ENCODE measurements around the gene MMP10. TPM values are rescaled to one million over a fixed set of nuclear protein-coding genes. Genes with fewer than 3 reads are reported as not detected.

The MMP10 gene
- total and polyA plus RNA-seq, 4 donors, result 0.58 to 14.2 (median 1.6) TPM

DNA sequence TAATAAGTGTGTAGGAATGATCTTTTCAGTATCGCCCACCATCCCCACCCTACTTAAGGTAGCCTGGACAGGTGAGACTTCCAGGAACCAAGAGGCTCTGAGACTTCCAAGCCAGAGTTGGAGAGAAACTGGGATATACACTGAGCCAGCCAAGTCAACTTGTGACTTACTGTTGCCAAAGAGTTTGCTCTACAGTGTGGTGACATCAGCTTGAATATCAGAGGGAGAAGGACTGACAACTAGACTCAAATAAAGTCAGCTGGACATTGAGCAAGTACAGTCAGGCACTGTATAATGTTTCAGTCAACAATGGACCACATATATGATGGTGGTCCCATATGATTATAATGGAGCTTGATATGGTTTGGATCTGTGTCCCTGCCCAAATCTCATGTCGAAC lies 1.2 kb upstream of the MMP10 start:
- H3K9ac ChIP-seq (ENCODE audit: insufficient read depth in 1 of 2, low read length in 2 of 2), result no peak overlapping the region
- DNase-seq (no peak), ATAC-seq (ENCODE audit: insufficient read depth, low FRiP score) (no peak)
- no peak overlapping the region for H3K4me3 ChIP-seq
- no peaks in the 10 kb centered on the region for H3K9me3 ChIP-seq (ENCODE audit: control insufficient read depth in 4 of 4, insufficient read depth in 3 of 4, low read length in 3 of 4)
- no peaks in the 10 kb centered on the region for H3K27me3 ChIP-seq (ENCODE audit: control insufficient read depth in 3 of 3, insufficient read depth in 3 of 3, low read length in 2 of 3)
- TF ChIP-seq, protein P1, sequence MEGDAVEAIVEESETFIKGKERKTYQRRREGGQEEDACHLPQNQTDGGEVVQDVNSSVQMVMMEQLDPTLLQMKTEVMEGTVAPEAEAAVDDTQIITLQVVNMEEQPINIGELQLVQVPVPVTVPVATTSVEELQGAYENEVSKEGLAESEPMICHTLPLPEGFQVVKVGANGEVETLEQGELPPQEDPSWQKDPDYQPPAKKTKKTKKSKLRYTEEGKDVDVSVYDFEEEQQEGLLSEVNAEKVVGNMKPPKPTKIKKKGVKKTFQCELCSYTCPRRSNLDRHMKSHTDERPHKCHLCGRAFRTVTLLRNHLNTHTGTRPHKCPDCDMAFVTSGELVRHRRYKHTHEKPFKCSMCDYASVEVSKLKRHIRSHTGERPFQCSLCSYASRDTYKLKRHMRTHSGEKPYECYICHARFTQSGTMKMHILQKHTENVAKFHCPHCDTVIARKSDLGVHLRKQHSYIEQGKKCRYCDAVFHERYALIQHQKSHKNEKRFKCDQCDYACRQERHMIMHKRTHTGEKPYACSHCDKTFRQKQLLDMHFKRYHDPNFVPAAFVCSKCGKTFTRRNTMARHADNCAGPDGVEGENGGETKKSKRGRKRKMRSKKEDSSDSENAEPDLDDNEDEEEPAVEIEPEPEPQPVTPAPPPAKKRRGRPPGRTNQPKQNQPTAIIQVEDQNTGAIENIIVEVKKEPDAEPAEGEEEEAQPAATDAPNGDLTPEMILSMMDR (IDR thresholded peaks at IDR 0.05; ENCODE audit: control extremely low read depth, extremely low read depth), result no peak
- H3K4me1 ChIP-seq (ENCODE audit: control insufficient read depth in 5 of 5, insufficient read depth in 5 of 5, low read length in 5 of 5), result no peaks in the 10 kb centered on the region
- no peaks in the 10 kb centered on the region for H3K36me3 ChIP-seq (ENCODE audit: control insufficient read depth in 4 of 4, insufficient read depth in 4 of 4, low read length in 4 of 4)
- 96 to 100% methylated on average over 2 of the region's 2 CpGs for WGBS, 2 donors
- no peak overlapping the region for H3K27ac ChIP-seq (ENCODE audit: low read depth in 1 of 2, low read length in 1 of 2)

DNA sequence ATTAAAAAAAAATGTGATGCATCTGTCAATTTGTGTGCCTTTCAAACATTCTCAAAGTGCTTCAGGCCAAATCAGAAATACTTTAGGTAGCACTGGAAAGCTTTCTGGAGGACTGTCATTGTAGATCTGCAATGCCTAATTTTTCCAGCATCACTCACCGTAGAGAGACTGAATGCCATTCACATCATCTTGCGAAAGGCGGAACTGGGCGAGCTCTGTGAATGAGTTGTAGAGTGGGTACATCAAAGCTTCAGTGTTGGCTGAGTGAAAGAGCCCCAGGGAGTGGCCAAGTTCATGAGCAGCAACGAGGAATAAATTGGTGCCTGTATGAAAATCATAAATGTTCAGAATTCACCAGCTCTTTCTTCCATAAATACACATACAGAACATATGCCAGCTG lies 4.0 kb downstream of the MMP10 start:
- no peaks in the 10 kb centered on the region for H3K27me3 ChIP-seq (ENCODE audit: control insufficient read depth in 3 of 3, insufficient read depth in 3 of 3, low read length in 2 of 3)
- TF ChIP-seq, protein P1 (IDR thresholded peaks at IDR 0.05; ENCODE audit: control extremely low read depth, extremely low read depth), result no peak
- no peaks in the 10 kb centered on the region for H3K9me3 ChIP-seq (ENCODE audit: control insufficient read depth in 4 of 4, insufficient read depth in 3 of 4, low read length in 3 of 4)
- 70 to 84% methylated on average over 5 of the region's 5 CpGs for WGBS, 2 donors
- DNase-seq, result no peak
- no peaks in the 10 kb centered on the region for H3K4me1 ChIP-seq (ENCODE audit: control insufficient read depth in 5 of 5, insufficient read depth in 5 of 5, low read length in 5 of 5)
- no peak for ATAC-seq (ENCODE audit: insufficient read depth, low FRiP score)
- H3K4me3 ChIP-seq, result no peak overlapping the region
- H3K9ac ChIP-seq (ENCODE audit: insufficient read depth in 1 of 2, low read length in 2 of 2), result no peak overlapping the region
- H3K27ac ChIP-seq (ENCODE audit: low read depth in 1 of 2, low read length in 1 of 2), result no peak overlapping the region
- no peaks in the 10 kb centered on the region for H3K36me3 ChIP-seq (ENCODE audit: control insufficient read depth in 4 of 4, insufficient read depth in 4 of 4, low read length in 4 of 4)

DNA sequence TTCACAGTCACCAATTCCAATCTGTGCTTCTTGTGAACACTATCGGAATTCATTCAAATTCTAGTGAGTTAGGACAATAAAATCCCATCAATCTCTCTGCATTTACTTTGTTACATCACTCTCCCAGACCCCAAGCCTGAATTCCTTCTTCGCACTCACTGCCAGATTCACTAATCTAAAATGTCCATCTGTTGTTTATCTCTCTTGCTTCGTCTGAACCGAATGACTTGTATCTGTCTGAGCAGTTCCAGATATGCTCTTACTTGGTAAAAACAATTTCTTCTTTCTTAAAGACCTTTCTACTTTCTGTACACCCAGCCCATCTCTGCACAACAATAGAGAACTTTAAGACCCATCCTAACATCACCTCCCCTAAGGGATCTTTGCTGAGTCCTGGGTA lies 7.0 kb downstream of the MMP10 start:
- H3K4me1 ChIP-seq (ENCODE audit: control insufficient read depth in 5 of 5, insufficient read depth in 5 of 5, low read length in 5 of 5), result no peaks in the 10 kb centered on the region
- H3K4me3 ChIP-seq, result no peak overlapping the region
- H3K9me3 ChIP-seq (ENCODE audit: control insufficient read depth in 4 of 4, insufficient read depth in 3 of 4, low read length in 3 of 4), result no peaks in the 10 kb centered on the region
- H3K27me3 ChIP-seq (ENCODE audit: control insufficient read depth in 3 of 3, insufficient read depth in 3 of 3, low read length in 2 of 3), result no peaks in the 10 kb centered on the region
- TF ChIP-seq, protein P1 (IDR thresholded peaks at IDR 0.05; ENCODE audit: control extremely low read depth, extremely low read depth), result no peak
- ATAC-seq (ENCODE audit: insufficient read depth, low FRiP score) (no peak), DNase-seq (no peak)
- H3K36me3 ChIP-seq (ENCODE audit: control insufficient read depth in 4 of 4, insufficient read depth in 4 of 4, low read length in 4 of 4), result no peaks in the 10 kb centered on the region
- WGBS, 2 donors, result 68 to 78% methylated on average over 4 of the region's 4 CpGs
- H3K27ac ChIP-seq (ENCODE audit: low read depth in 1 of 2, low read length in 1 of 2), result no peak overlapping the region
- H3K9ac ChIP-seq (ENCODE audit: insufficient read depth in 1 of 2, low read length in 2 of 2), result no peak overlapping the region

DNA sequence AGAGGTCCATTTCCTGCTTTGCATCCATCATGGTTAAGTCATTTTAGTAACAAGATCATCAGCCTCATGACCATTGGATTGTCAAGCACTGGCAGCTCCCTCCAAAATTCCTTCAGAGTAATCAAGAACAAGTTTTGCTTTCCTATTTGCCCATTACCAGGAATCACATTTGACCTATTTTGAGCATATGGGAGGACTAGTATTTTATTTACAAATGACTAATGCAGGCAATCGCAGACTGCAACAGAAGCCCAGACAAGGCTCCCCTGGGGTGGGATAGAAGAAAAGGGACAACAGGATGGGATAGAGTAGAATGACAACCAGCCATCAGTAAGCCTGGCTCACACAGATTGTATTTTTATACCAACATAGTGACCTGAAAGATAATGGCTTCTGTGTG lies 9.1 kb downstream of the MMP10 start:
- Histone ChIP-seq H3K9me3 (ENCODE audit: control insufficient read depth in 4 of 4, insufficient read depth in 3 of 4, low read length in 3 of 4) (no peaks in the 10 kb centered on the region), H3K27me3 (ENCODE audit: control insufficient read depth in 3 of 3, insufficient read depth in 3 of 3, low read length in 2 of 3) (no peaks in the 10 kb centered on the region), H3K27ac (ENCODE audit: low read depth in 1 of 2, low read length in 1 of 2) (no peak overlapping the region), H3K36me3 (ENCODE audit: control insufficient read depth in 4 of 4, insufficient read depth in 4 of 4, low read length in 4 of 4) (no peaks in the 10 kb centered on the region), H3K9ac (ENCODE audit: insufficient read depth in 1 of 2, low read length in 2 of 2) (no peak overlapping the region), H3K4me3 (no peak overlapping the region), H3K4me1 (ENCODE audit: control insufficient read depth in 5 of 5, insufficient read depth in 5 of 5, low read length in 5 of 5) (no peaks in the 10 kb centered on the region)
- TF ChIP-seq, protein P1 (IDR thresholded peaks at IDR 0.05; ENCODE audit: control extremely low read depth, extremely low read depth), result no peak
- no peak for DNase-seq
- WGBS, 2 donors, result 62 to 83% methylated on average over 1 of the region's 1 CpG
- no peak for ATAC-seq (ENCODE audit: insufficient read depth, low FRiP score)

All from lung (tissue), 12 donors.